CD4-positive, alpha-beta T cell (primary cell): ENCODE results near the gene VIPAS39. TPM values are rescaled to one million over a fixed set of nuclear protein-coding genes. Genes with fewer than 3 reads are reported as not detected.

Experiments
- ATAC-seq: fragments of 200-7000 bp; cut with Tn5 transposase; one replicate; pipeline ENCODE4 v1.10.0; 2022; ENCODE audit warnings: mild to moderate bottlenecking; ENCODE audit not compliant: poor library complexity
- CTCF ChIA-PET: fragments of 350-600 bp; sonication (Branson Sonifier 250); formaldehyde crosslinking; loops from one replicate; lab custom pipeline; 2021; ENCODE audit warnings: antibody characterized with exemption, inconsistent platforms; lab: Charles Lee
- POLR2A ChIA-PET: fragments of 350-600 bp; sonication (Branson Sonifier 250); formaldehyde crosslinking; loops from one replicate; lab custom pipeline; 2021; ENCODE audit warnings: antibody characterized with exemption, inconsistent platforms; lab: Charles Lee
- DNase-seq, 14 experiments: peaks; one replicate each; pipeline ENCODE4 v3.0.0-alpha.2; 2013 to 2020; ENCODE audit warnings: mixed read lengths in 2 of 14
- H3K27ac ChIP-seq, 2 donors: one replicate each; pipeline versions ENCODE4 v1.5.1 to v1.7.0; 2013; ENCODE audit warnings: low read length in 2 of 2, low read depth in 1 of 2, mild to moderate bottlenecking in 1 of 2
- H3K27me3 ChIP-seq, 2 experiments: 1 replicate in 1 of 2; 2 replicates in 1 of 2; pipeline versions ENCODE4 v1.6.1 to v1.7.0; 2013; ENCODE audit warnings: low read length in 2 of 2, control low read depth in 1 of 2, mild to moderate bottlenecking in 1 of 2, moderate library complexity in 1 of 2; ENCODE audit not compliant: insufficient read depth in 2 of 2, control insufficient read depth in 1 of 2
- H3K36me3 ChIP-seq: one replicate; pipeline ENCODE4 v1.6.1; 2013; ENCODE audit warnings: low read length, control low read depth; ENCODE audit not compliant: insufficient read depth
- H3K4me1 ChIP-seq: one replicate; pipeline ENCODE4 v1.6.1; 2013; ENCODE audit warnings: low read length, control low read depth; ENCODE audit not compliant: insufficient read depth
- H3K4me3 ChIP-seq: one replicate; pipeline ENCODE4 v1.5.1; 2013; ENCODE audit warnings: mild to moderate bottlenecking, low read length, moderate library complexity
- H3K9me3 ChIP-seq, 2 experiments: 1 replicate in 1 of 2; 2 replicates in 1 of 2; pipeline versions ENCODE4 v1.6.1 to v1.7.0; 2013; ENCODE audit warnings: low read length in 2 of 2, mild to moderate bottlenecking in 2 of 2, control low read depth in 1 of 2, moderate library complexity in 1 of 2; ENCODE audit not compliant: control insufficient read depth in 1 of 2, insufficient read depth in 1 of 2
- H3K27ac Mint-ChIP-seq: one replicate; pipeline ENCODE4 v1.8.0; 2020; ENCODE audit warnings: mixed read lengths
- H3K27me3 Mint-ChIP-seq: one replicate; pipeline ENCODE4 v1.8.0; 2021; ENCODE audit warnings: mixed read lengths
- H3K36me3 Mint-ChIP-seq: one replicate; pipeline ENCODE4 v1.8.0; 2021; ENCODE audit warnings: low read depth, mixed read lengths
- H3K4me1 Mint-ChIP-seq: one replicate; pipeline ENCODE4 v1.8.0; 2021; ENCODE audit warnings: low read depth, mixed read lengths
- H3K4me3 Mint-ChIP-seq: one replicate; pipeline ENCODE4 v1.8.0; 2020; ENCODE audit warnings: mild to moderate bottlenecking, mixed read lengths
- H3K9me3 Mint-ChIP-seq: one replicate; pipeline ENCODE4 v1.8.0; 2020; ENCODE audit warnings: mixed read lengths
- CTCF ChIP-seq: fragments of 200-600 bp; IDR thresholded peaks from one replicate; pipeline ENCODE4 v1.8.0; 2022; ENCODE audit warnings: antibody characterized with exemption, mild to moderate bottlenecking
- intact Hi-C, 2 experiments: fragments of 100-400 bp; cut with DNase I in 1 of 2; cut with micrococcal nuclease in 1 of 2; formaldehyde crosslinking; loops; one replicate each; pipeline versions ENCODE4 v1.15.1 to v1.9.0; 2023 to 2025; cut with DNase I, micrococcal nuclease
- total RNA-seq, 174 experiments: library from RNA in 2 of 174; stranded (reverse) in 2 of 174; gene quantifications; one replicate each; pipeline ENCODE4 v1.2.3 and lab custom pipeline; 2021 to 2026

Gene VIPAS39
- total RNA-seq, 2 experiments from 2014 or later = 7.6 to 8.7 TPM

GRCh38 chr14:77390188-77390587 is 67.2 kb downstream of the VIPAS39 start:
- Mint-ChIP-seq H3K4me1 (no peaks in the 10 kb centered on the region), H3K27me3 (no peaks in the 10 kb centered on the region), H3K4me3 (no peak overlapping the region), H3K36me3 (no peaks in the 10 kb centered on the region), H3K27ac (no peak overlapping the region), H3K9me3 (no peaks in the 10 kb centered on the region)
- ATAC-seq = no peak
- Histone ChIP-seq H3K27ac (no peak overlapping the region), H3K27me3 (no peaks in the 10 kb centered on the region), H3K4me1 (no peaks in the 10 kb centered on the region), H3K4me3 (no peak overlapping the region), H3K36me3 (no peaks in the 10 kb centered on the region), H3K9me3 (no peaks in the 10 kb centered on the region)
- intact Hi-C loops = no loop called here
- CTCF ChIA-PET = no interaction called here
- DNase-seq = no peak
- TF ChIP-seq CTCF = no peak
- POLR2A ChIA-PET = no interaction called here

- Histone ChIP-seq H3K27me3 (no peaks in the 10 kb centered on the region), H3K27ac (no peak overlapping the region), H3K9me3 (no peaks in the 10 kb centered on the region), H3K4me3 (no peak overlapping the region), H3K4me1 (peaks cover 21% of the 10 kb centered on the region), H3K36me3 (no peaks in the 10 kb centered on the region)
- no peak overlapping the region for H3K27ac Mint-ChIP-seq
- no peak overlapping the region for H3K4me3 Mint-ChIP-seq
- ChIA-PET CTCF (no interaction called here), POLR2A (no interaction called here)
- H3K27me3 Mint-ChIP-seq = no peaks in the 10 kb centered on the region
- H3K9me3 Mint-ChIP-seq = no peaks in the 10 kb centered on the region
- ATAC-seq (no peak), DNase-seq (no peak)
- peaks cover 28% of the 10 kb centered on the region for H3K4me1 Mint-ChIP-seq
- no peak for TF ChIP-seq CTCF
- intact Hi-C loops = loop anchor here in 1 of 2 experiments (2.0 to 10.0 kb wide), 7 partner anchors 56 to 566 kb away; partner anchors contain the start of genes ALKBH1, ANGEL1, CIPC and SLIRP
- peaks cover 7% of the 10 kb centered on the region for H3K36me3 Mint-ChIP-seq
Measured at GRCh38 chr14:77378701-77379100, 78.7 kb downstream of the VIPAS39 start.

GRCh38 chr14:77377502-77377844 is 79.9 kb downstream of the VIPAS39 start:
- TF ChIP-seq CTCF = no peak
- Histone ChIP-seq H3K36me3 (no peaks in the 10 kb centered on the region), H3K27ac (peak overlapping the region; percentile 67 to 89), H3K9me3 (no peaks in the 10 kb centered on the region), H3K4me3 (peak overlapping the region; percentile 78), H3K4me1 (peaks cover 21% of the 10 kb centered on the region), H3K27me3 (no peaks in the 10 kb centered on the region)
- Mint-ChIP-seq H3K36me3 (peaks cover 7% of the 10 kb centered on the region), H3K4me1 (peaks cover 38% of the 10 kb centered on the region), H3K27me3 (no peaks in the 10 kb centered on the region), H3K27ac (no peak overlapping the region), H3K9me3 (no peaks in the 10 kb centered on the region), H3K4me3 (no peak overlapping the region)
- POLR2A ChIA-PET = interaction anchor here (0.7 to 1.9 kb wide), 10 partner anchors 10 to 564 kb away, joined by 3 to 30 read pairs (median 4); partner anchors contain the start of genes AHSA1, ALKBH1, ANGEL1 and GSTZ1
- CTCF ChIA-PET = interaction anchor here (1.1 to 1.9 kb wide), 2 partner anchors 57 to 61 kb away, joined by 4 to 6 read pairs; partner anchors contain the start of genes GSTZ1 and POMT2
- DNase-seq = no peak
- peak; percentile 17 for ATAC-seq
- intact Hi-C loops = loop anchor here (1.0 to 10.0 kb wide), 8 partner anchors 57 to 565 kb away; partner anchors contain the start of genes VIPAS39 (in 2 of the 2), ALKBH1 (in 1 of the 2), ANGEL1 (in 1 of the 2) and CIPC (in 1 of the 2)
